K562 (cell line): ENCODE data around the gene LPXN.

Experiments
- EZH2 ChIP-seq: IDR thresholded peaks from 2 replicates; pipeline ENCODE4 v1.6.1; 2012; ENCODE audit warnings: low read depth, mild to moderate bottlenecking, inconsistent platforms, low read length, borderline replicate concordance
- FOXP1 ChIP-seq: sonication (generic); formaldehyde crosslinking; IDR thresholded peaks from 2 replicates; pipeline ENCODE4 v1.8.0; 2022; ENCODE audit warnings: mild to moderate bottlenecking, missing genetic modification reagents
- IRF2 ChIP-seq: sonication (generic); formaldehyde crosslinking; IDR thresholded peaks from 2 replicates; pipeline ENCODE4 v1.8.1; 2022; ENCODE audit warnings: mild to moderate bottlenecking, missing genetic modification reagents
- MAFK ChIP-seq: IDR thresholded peaks from 2 replicates; pipeline ENCODE4 v1.6.1; 2011; ENCODE audit warnings: low read length, improper control_type of control experiment
- NUFIP1 ChIP-seq: fragments of 450-650 bp; IDR thresholded peaks from 2 replicates; pipeline ENCODE4 v1.6.1; 2018; ENCODE audit not compliant: partially characterized antibody
- POLR2AphosphoS2 ChIP-seq: IDR thresholded peaks from 2 replicates; pipeline ENCODE4 v1.6.1; 2012; ENCODE audit warnings: low read length, improper control_type of control experiment
- USF2 ChIP-seq: sonication (generic); formaldehyde crosslinking; IDR thresholded peaks from 2 replicates; pipeline ENCODE4 v1.5.0; 2020; ENCODE audit warnings: missing genetic modification reagents
- YY1 ChIP-seq, 3 experiments: IDR thresholded peaks; 2 replicates each; pipeline ENCODE4 v1.6.1; 2011; ENCODE audit warnings: low read length in 2 of 3, mild to moderate bottlenecking in 2 of 3, moderate library complexity in 2 of 3, borderline replicate concordance in 1 of 3, control low read depth in 1 of 3, low read depth in 1 of 3; ENCODE audit not compliant: insufficient read depth in 3 of 3, insufficient replicate concordance in 2 of 3, control insufficient read depth in 1 of 3, insufficient read length in 1 of 3; ENCODE audit errors: extremely low read depth in 1 of 3
- ZNF253 ChIP-seq: fragments of 250-450 bp; sonication (Bioruptor Pico); conservative IDR thresholded peaks from 2 replicates; pipeline ENCODE4 v1.6.1; 2021; ENCODE audit warnings: mild to moderate bottlenecking
- ZNF444 ChIP-seq: fragments of 250-450 bp; sonication (Bioruptor Pico); IDR thresholded peaks from 2 replicates; pipeline ENCODE4 v1.4.0; 2020; ENCODE audit warnings: mild to moderate bottlenecking, moderate library complexity
- ZNF77 ChIP-seq: fragments of 250-450 bp; sonication (Bioruptor Pico); IDR thresholded peaks from 2 replicates; pipeline ENCODE4 v1.5.0; 2020
- ZZZ3 ChIP-seq: fragments of 450-650 bp; IDR thresholded peaks from 2 replicates; pipeline ENCODE4 v1.6.1; 2016; ENCODE audit warnings: antibody characterized with exemption, mild to moderate bottlenecking, moderate library complexity
- TF ChIP-seq, protein P1 (sequence below), 3 experiments: IDR thresholded peaks in 2 of 3; conservative IDR thresholded peaks in 1 of 3; 2 replicates each; pipeline ENCODE4 v1.5.1; 2011 to 2012; ENCODE audit warnings: low read length in 3 of 3, mild to moderate bottlenecking in 3 of 3, control low read depth in 2 of 3, improper control_type of control experiment in 1 of 3, inconsistent platforms in 1 of 3, low read depth in 1 of 3, mixed read lengths in 1 of 3, moderate library complexity in 1 of 3; ENCODE audit not compliant: insufficient read depth in 2 of 3

DNA sequence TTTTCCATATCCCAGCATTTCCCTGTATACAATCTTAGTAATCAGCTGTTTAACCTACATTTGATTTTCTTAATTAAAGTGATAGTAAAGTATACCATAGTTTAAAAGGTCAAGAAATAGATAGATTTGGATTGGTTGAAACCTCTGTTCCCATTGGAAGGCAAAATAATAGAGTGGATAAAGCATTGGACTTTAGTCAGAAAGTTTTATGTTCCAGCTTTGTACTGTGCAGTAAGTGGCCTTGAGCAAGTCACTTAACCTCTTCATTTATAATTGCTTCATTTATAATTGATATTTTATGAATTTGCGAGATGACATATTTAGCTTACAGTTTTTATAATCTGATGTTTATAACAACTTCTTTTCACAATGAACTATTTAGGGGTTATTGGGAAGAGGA, 6.8 kb upstream of the LPXN start:
- TF ChIP-seq FOXP1 (CRISPR knock-in tag) (no peak), ZNF253 (CRISPR knock-in tag) (no peak), ZNF444 (CRISPR knock-in tag) (no peak), ZNF77 (CRISPR knock-in tag) (no peak), USF2 (CRISPR knock-in tag) (no peak), EZH2 (no peak), MAFK (no peak), NUFIP1 (no peak), YY1 (IDR thresholded peaks at IDR 0.05; ENCODE audit: borderline replicate concordance in 1 of 3, control insufficient read depth in 1 of 3, extremely low read depth in 1 of 3, insufficient read depth in 3 of 3, insufficient read length in 1 of 3, insufficient replicate concordance in 2 of 3, low read depth in 1 of 3, low read length in 2 of 3) (no peak), POLR2AphosphoS2 (no peak), IRF2 (CRISPR knock-in tag) (no peak), ZZZ3 (no peak)
- TF ChIP-seq, protein P1, sequence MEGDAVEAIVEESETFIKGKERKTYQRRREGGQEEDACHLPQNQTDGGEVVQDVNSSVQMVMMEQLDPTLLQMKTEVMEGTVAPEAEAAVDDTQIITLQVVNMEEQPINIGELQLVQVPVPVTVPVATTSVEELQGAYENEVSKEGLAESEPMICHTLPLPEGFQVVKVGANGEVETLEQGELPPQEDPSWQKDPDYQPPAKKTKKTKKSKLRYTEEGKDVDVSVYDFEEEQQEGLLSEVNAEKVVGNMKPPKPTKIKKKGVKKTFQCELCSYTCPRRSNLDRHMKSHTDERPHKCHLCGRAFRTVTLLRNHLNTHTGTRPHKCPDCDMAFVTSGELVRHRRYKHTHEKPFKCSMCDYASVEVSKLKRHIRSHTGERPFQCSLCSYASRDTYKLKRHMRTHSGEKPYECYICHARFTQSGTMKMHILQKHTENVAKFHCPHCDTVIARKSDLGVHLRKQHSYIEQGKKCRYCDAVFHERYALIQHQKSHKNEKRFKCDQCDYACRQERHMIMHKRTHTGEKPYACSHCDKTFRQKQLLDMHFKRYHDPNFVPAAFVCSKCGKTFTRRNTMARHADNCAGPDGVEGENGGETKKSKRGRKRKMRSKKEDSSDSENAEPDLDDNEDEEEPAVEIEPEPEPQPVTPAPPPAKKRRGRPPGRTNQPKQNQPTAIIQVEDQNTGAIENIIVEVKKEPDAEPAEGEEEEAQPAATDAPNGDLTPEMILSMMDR (IDR thresholded peaks at IDR 0.05 in 2 of 3, conservative IDR thresholded peaks at IDR 0.05 in 1 of 3; ENCODE audit: insufficient read depth in 2 of 3, low read depth in 1 of 3, low read length in 3 of 3) = no peak
